Spinal cord (tissue), 10 donors: ENCODE measurements around the gene CAPN6. TPM values are rescaled to one million over a fixed set of nuclear protein-coding genes. Genes with fewer than 3 reads are reported as not detected.

Experiments used
- DNase-seq, 6 donors: peaks; one replicate each; pipeline versions ENCODE4 v3.0.0 to v3.0.0-alpha.2; 2013 to 2015; ENCODE audit warnings: low spot score in 6 of 6, low read depth in 4 of 6
- H3K27ac ChIP-seq: one replicate; pipeline ENCODE4 v1.5.1; 2013; ENCODE audit warnings: low read depth, low read length, control low read depth
- H3K27me3 ChIP-seq: one replicate; pipeline ENCODE4 v1.6.1; 2013; ENCODE audit warnings: low read length; ENCODE audit not compliant: control insufficient read depth, insufficient read depth
- H3K36me3 ChIP-seq: one replicate; pipeline ENCODE4 v1.6.1; 2013; ENCODE audit warnings: low read length; ENCODE audit not compliant: control insufficient read depth, insufficient read depth
- H3K4me1 ChIP-seq: one replicate; pipeline ENCODE4 v1.6.1; 2013; ENCODE audit warnings: low read length; ENCODE audit not compliant: control insufficient read depth, insufficient read depth
- H3K4me3 ChIP-seq: one replicate; pipeline ENCODE4 v1.5.1; 2013; ENCODE audit warnings: low read depth, low read length, control low read depth
- H3K9me3 ChIP-seq: one replicate; pipeline ENCODE4 v1.6.1; 2013; ENCODE audit warnings: low read length; ENCODE audit not compliant: control insufficient read depth, insufficient read depth
- WGBS: methylation state at CpG from one replicate; pipeline ENCODE4 v1.1.5; 2013; ENCODE audit warnings: missing lambda C conversion rate; ENCODE audit not compliant: insufficient coverage; 5-methylcytosine and 5-hydroxymethylcytosine counted together
- long read RNA-seq, 4 donors: transcript quantifications; one replicate each; lab custom pipeline, GENCODE V29; 2026
- polyA plus RNA-seq, 2 donors: library from polyadenylated mRNA; unstranded; fragments of 120-200 nt; gene quantifications; one replicate each; pipeline ENCODE4 v1.2.1, GENCODE V29; 2013; ENCODE audit not compliant: insufficient read length in 2 of 2
- total RNA-seq, 2 donors: library from RNA; depleted of rRNA in 1 of 2; stranded (reverse); fragments of 120-200 nt in 1 of 2; fragments of >200 nt in 1 of 2; gene quantifications; one replicate each; pipeline versions ENCODE4 v1.2.3 to v1.2.4, GENCODE V29; 2013 to 2014
- donor health status: healthy.

Gene CAPN6, protein sequence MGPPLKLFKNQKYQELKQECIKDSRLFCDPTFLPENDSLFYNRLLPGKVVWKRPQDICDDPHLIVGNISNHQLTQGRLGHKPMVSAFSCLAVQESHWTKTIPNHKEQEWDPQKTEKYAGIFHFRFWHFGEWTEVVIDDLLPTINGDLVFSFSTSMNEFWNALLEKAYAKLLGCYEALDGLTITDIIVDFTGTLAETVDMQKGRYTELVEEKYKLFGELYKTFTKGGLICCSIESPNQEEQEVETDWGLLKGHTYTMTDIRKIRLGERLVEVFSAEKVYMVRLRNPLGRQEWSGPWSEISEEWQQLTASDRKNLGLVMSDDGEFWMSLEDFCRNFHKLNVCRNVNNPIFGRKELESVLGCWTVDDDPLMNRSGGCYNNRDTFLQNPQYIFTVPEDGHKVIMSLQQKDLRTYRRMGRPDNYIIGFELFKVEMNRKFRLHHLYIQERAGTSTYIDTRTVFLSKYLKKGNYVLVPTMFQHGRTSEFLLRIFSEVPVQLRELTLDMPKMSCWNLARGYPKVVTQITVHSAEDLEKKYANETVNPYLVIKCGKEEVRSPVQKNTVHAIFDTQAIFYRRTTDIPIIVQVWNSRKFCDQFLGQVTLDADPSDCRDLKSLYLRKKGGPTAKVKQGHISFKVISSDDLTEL
- total RNA-seq (10 to 100 TPM; 19.8 to 47.4 TPM), polyA plus RNA-seq (1 to 10 TPM; 1.3 to 6.8 TPM)
- long read RNA-seq, donor 1, result 0 reads
- long read RNA-seq, donor 2, result 0 reads
- long read RNA-seq, donor 3, result 0 reads
- long read RNA-seq, donor 4, partial matches to known transcripts, result 0 of 2 reads
- long read RNA-seq, donor 4, other reads (novel, unspliced or antisense), result 0 of 2 reads

DNA sequence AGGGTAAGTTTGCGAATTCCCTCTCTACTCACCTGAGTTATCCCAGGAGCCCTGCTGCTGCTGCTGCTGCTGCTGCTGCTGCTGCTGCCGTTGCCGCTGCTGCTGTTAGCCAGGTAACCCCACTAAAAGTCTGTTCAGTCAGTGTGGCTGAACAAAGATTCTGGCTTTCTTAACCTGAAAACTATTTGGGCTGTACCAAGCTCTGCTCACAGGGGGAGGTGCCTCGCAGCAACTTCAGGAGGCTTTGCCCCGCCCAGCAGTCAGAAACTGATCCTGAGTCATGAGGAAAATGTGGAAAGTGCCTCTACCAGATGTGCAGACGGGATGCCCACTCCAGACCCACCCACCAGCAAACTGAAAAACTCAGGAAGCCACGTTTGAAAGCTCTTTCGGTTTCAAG, at the start of gene CAPN6:
Gene CAPN6 (minus strand): TSS at position 145 of the 400 bp plus-strand sequence. CDS start 6,547 bp downstream, outside the sequence.
- H3K9me3 ChIP-seq, result no peaks in the 10 kb centered on the region
- H3K36me3 ChIP-seq, result no peaks in the 10 kb centered on the region
- H3K27ac ChIP-seq, result no peak within 1 kb of the TSS
- H3K27me3 ChIP-seq, result peaks cover 43% of the 10 kb centered on the region
- H3K4me1 ChIP-seq, result no peaks in the 10 kb centered on the region
- H3K4me3 ChIP-seq, result no peak within 1 kb of the TSS
- 32% methylated on average over 4 of the region's 8 CpGs for WGBS
- no peak for DNase-seq

DNA sequence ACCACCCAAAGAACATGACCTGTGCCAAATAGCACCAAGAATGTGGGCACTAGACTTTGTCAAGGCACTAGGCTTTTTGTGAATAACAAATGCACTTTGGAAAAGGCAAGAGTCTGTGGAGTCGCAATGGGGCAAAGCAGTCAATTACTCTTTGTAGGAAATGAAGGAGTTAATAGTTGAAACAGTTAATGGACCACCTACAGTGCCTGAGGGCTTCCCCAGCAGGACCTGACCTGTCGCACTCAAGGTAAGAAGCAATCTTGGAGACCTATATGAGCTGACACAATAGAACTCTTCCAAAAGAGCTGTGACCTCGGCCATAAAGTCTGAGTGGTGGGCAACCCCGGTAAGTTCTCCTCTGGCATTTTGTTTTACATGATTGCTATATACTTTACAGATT, 49.2 kb upstream of the CAPN6 start:
- Histone ChIP-seq H3K4me1 (no peaks in the 10 kb centered on the region), H3K9me3 (no peaks in the 10 kb centered on the region), H3K27ac (no peak overlapping the region), H3K36me3 (no peaks in the 10 kb centered on the region), H3K4me3 (no peak overlapping the region), H3K27me3 (no peaks in the 10 kb centered on the region)
- no peak for DNase-seq
- WGBS, result 35% methylated on average over 3 of the region's 4 CpGs

DNA sequence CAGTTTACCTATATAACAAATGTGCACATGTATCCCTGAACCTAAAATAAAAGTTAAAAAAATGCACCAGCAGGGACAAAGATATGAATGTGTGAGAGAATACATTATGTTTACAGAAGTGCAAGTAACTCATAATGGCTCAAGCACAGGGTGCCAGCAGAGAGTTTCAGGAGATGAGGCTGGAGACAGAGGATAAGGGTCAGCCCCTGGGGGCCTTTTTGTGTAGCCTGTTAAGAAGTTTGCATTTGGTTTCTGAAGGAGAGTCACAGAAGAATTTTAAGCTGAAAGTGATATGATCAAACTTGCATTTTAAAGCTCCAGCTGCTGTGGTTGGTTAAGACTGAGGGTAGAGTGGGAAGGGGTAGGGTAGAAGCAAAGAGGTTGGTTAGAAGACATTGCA, 48.6 kb upstream of the CAPN6 start:
- Histone ChIP-seq H3K27ac (no peak overlapping the region), H3K4me1 (no peaks in the 10 kb centered on the region), H3K36me3 (no peaks in the 10 kb centered on the region), H3K9me3 (no peaks in the 10 kb centered on the region), H3K4me3 (no peak overlapping the region), H3K27me3 (peaks cover 3% of the 10 kb centered on the region)
- DNase-seq, result no peak

DNA sequence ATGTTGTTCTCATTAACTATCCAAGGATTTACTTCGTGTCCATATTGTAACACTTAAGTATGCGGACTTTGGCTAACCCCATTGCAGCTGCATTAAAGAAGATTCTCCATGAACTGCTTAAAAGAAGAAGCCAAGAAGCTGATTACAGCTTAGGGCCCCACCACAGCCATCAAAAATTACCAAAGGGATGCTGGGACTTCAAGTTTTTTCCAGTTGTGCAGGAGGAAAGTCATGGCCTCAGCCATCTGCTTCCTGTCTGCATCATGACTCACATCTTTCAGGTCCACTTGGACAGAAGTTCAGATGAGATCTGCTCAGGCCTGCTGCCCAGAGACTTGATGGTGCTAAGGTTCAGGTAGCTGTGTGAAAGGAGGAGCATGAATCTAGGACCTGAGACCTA, 38.8 kb upstream of the CAPN6 start:
- Histone ChIP-seq H3K9me3 (no peaks in the 10 kb centered on the region), H3K36me3 (no peaks in the 10 kb centered on the region), H3K27me3 (peaks cover 5% of the 10 kb centered on the region), H3K4me3 (no peak overlapping the region), H3K27ac (no peak overlapping the region), H3K4me1 (no peaks in the 10 kb centered on the region)
- 45% methylated on average over 2 of the region's 2 CpGs for WGBS
- DNase-seq, result no peak

- no peaks in the 10 kb centered on the region for H3K9me3 ChIP-seq
- no peak overlapping the region for H3K4me3 ChIP-seq
- no peaks in the 10 kb centered on the region for H3K36me3 ChIP-seq
- H3K4me1 ChIP-seq, result no peaks in the 10 kb centered on the region
- no peak for DNase-seq
- H3K27ac ChIP-seq, result no peak overlapping the region
- peaks cover 7% of the 10 kb centered on the region for H3K27me3 ChIP-seq
- 60% methylated on average over 1 of the region's 3 CpGs for WGBS
Observed at GRCh38 chrX:111308039-111308438, 37.8 kb upstream of the CAPN6 start.

GRCh38 chrX:111302284-111302683, 32.0 kb upstream of the CAPN6 start:
- DNase-seq, result no peak
- Histone ChIP-seq H3K27me3 (peaks cover 7% of the 10 kb centered on the region), H3K9me3 (no peaks in the 10 kb centered on the region), H3K36me3 (no peaks in the 10 kb centered on the region), H3K4me3 (no peak overlapping the region), H3K27ac (no peak overlapping the region), H3K4me1 (no peaks in the 10 kb centered on the region)
- no CpG with 5 or more reads among the region's 2 CpGs for WGBS

GRCh38 chrX:111288841-111289240, 18.6 kb upstream of the CAPN6 start:
- H3K27ac ChIP-seq, result no peak overlapping the region
- no peak for DNase-seq
- H3K4me1 ChIP-seq, result no peaks in the 10 kb centered on the region
- WGBS, result 65% methylated on average over 2 of the region's 3 CpGs
- no peaks in the 10 kb centered on the region for H3K36me3 ChIP-seq
- H3K9me3 ChIP-seq, result no peaks in the 10 kb centered on the region
- H3K4me3 ChIP-seq, result no peak overlapping the region
- H3K27me3 ChIP-seq, result peaks cover 14% of the 10 kb centered on the region

- no peaks in the 10 kb centered on the region for H3K9me3 ChIP-seq
- peak in 1 of 6 donors; percentile 6 for DNase-seq
- H3K27ac ChIP-seq, result no peak overlapping the region
- peaks cover 5% of the 10 kb centered on the region for H3K27me3 ChIP-seq
- WGBS, result 44% methylated on average over 5 of the region's 8 CpGs
- H3K36me3 ChIP-seq, result no peaks in the 10 kb centered on the region
- no peak overlapping the region for H3K4me3 ChIP-seq
- H3K4me1 ChIP-seq, result no peaks in the 10 kb centered on the region
Observed at GRCh38 chrX:111284631-111285293, 14.5 kb upstream of the CAPN6 start.

- Histone ChIP-seq H3K4me3 (no peak overlapping the region), H3K4me1 (no peaks in the 10 kb centered on the region), H3K27me3 (peaks cover 6% of the 10 kb centered on the region), H3K36me3 (no peaks in the 10 kb centered on the region), H3K9me3 (no peaks in the 10 kb centered on the region), H3K27ac (no peak overlapping the region)
- WGBS, result no CpG with 5 or more reads among the region's 2 CpGs
- no peak for DNase-seq
Observed at GRCh38 chrX:111283446-111283845, 13.2 kb upstream of the CAPN6 start.
